ENCODE results near the gene LHPP. TPM values are rescaled to one million over a fixed set of nuclear protein-coding genes. Genes with fewer than 3 reads are reported as not detected.

Gene LHPP
- total and polyA plus RNA-seq, 4 donors = 11.5 to 22.0 (median 18.6) TPM

DNA sequence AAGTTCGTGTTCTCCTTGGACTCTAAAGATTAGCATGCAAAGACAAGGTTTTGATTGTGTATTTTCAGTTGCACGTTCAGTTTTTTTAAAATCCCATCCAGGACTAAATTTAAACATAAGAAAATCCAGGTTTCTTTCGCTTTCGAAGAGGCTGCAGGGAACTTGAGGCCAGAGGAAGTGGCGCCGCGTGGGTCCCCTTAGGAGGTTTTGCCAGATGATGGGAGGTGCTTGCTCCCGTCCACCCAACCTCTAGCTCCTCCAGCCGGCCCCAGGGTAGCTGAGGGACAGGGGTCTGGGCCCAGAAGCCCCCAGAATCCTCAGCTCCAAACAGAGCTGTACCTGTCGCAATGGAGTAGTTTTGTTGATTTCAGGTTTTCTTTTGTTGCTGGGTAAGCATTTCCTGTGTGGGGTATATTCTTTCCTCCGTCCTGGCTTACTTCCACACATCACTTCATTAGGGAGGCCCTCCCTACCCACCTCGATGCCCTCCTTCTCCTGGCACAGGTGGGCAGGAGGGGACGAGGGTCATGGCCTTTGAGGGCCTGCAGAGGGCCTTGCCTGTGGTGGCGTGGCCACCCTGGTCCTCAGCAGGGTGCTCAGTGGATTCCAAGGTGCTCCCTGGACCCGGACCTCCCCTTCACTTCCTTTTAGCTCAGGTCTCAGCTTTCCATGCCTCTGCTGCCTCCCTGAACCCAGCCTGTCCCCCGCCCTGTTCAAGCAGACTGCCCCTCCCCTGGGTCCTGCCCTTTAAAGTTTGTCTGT is 32.6 kb downstream of the LHPP start:
- no peak for ATAC-seq (ENCODE audit: low FRiP score)
- WGBS, 2 donors = 84 to 85% methylated on average over 16 of the region's 16 CpGs
- H3K4me3 ChIP-seq (ENCODE audit: low read length in 2 of 2) = no peak overlapping the region

DNA sequence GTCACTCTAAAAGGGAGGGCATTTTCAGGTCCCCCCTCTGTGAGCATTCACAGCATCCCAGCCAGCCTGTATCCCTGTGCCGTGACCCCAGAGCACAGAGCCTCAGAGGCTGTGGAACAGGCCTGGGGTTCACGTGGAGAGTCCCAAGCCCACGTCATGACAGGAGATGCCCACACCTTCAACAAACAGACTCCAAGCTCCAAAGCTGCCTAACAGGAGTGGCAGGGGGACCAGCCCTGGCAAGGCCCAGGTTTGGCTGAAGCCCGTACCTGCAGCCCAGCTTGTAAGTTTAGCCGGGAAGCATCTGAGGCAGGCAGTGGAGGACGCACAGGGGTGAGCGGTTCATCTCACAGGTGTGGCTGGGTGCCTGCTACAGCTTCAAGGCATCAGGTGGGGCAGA is 33.5 kb downstream of the LHPP start:
- no peak for DNase-seq
- H3K27me3 ChIP-seq (ENCODE audit: control insufficient read depth in 1 of 2, insufficient read depth in 2 of 2, low read length in 1 of 2) = no peaks in the 10 kb centered on the region
- ATAC-seq (ENCODE audit: low FRiP score) = no peak
- intact Hi-C loops (cut with DNase I) = no loop called here
- no peak overlapping the region for H3K27ac ChIP-seq (ENCODE audit: low read depth in 1 of 2, low read length in 2 of 2)
- no peak overlapping the region for H3K4me3 ChIP-seq (ENCODE audit: low read length in 2 of 2)
- 95 to 96% methylated on average over 7 of the region's 7 CpGs for WGBS, 2 donors
- H3K4me1 ChIP-seq (ENCODE audit: control insufficient read depth in 1 of 2, insufficient read depth in 2 of 2, low read length in 2 of 2) = no peaks in the 10 kb centered on the region
- H3K9me3 ChIP-seq (ENCODE audit: control insufficient read depth, low read length) = no peaks in the 10 kb centered on the region
- no peaks in the 10 kb centered on the region for H3K36me3 ChIP-seq (ENCODE audit: control insufficient read depth in 1 of 2, insufficient read depth in 2 of 2, low read length in 1 of 2)

More for the DNA sequence above, 32.6 kb downstream of the LHPP start:
- Histone ChIP-seq H3K27ac (ENCODE audit: low read depth in 1 of 2, low read length in 2 of 2) (no peak overlapping the region), H3K36me3 (ENCODE audit: control insufficient read depth in 1 of 2, insufficient read depth in 2 of 2, low read length in 1 of 2) (no peaks in the 10 kb centered on the region), H3K27me3 (ENCODE audit: control insufficient read depth in 1 of 2, insufficient read depth in 2 of 2, low read length in 1 of 2) (no peaks in the 10 kb centered on the region), H3K9me3 (ENCODE audit: control insufficient read depth, low read length) (no peaks in the 10 kb centered on the region), H3K4me1 (ENCODE audit: control insufficient read depth in 1 of 2, insufficient read depth in 2 of 2, low read length in 2 of 2) (no peaks in the 10 kb centered on the region)
- peak in 1 of 2 donors; percentile 64 for DNase-seq
- intact Hi-C loops (cut with DNase I) = no loop called here

GRCh38 chr10:124495725-124496124 is 34.1 kb downstream of the LHPP start:
- Histone ChIP-seq H3K4me3 (ENCODE audit: low read length in 2 of 2) (no peak overlapping the region), H3K9me3 (ENCODE audit: control insufficient read depth, low read length) (no peaks in the 10 kb centered on the region), H3K36me3 (ENCODE audit: control insufficient read depth in 1 of 2, insufficient read depth in 2 of 2, low read length in 1 of 2) (no peaks in the 10 kb centered on the region), H3K4me1 (ENCODE audit: control insufficient read depth in 1 of 2, insufficient read depth in 2 of 2, low read length in 2 of 2) (no peaks in the 10 kb centered on the region), H3K27me3 (ENCODE audit: control insufficient read depth in 1 of 2, insufficient read depth in 2 of 2, low read length in 1 of 2) (no peaks in the 10 kb centered on the region), H3K27ac (ENCODE audit: low read depth in 1 of 2, low read length in 2 of 2) (no peak overlapping the region)
- intact Hi-C loops (cut with DNase I) = no loop called here
- DNase-seq (no peak), ATAC-seq (ENCODE audit: low FRiP score) (no peak)
- WGBS, 2 donors = 97% methylated on average over 11 of the region's 11 CpGs

DNA sequence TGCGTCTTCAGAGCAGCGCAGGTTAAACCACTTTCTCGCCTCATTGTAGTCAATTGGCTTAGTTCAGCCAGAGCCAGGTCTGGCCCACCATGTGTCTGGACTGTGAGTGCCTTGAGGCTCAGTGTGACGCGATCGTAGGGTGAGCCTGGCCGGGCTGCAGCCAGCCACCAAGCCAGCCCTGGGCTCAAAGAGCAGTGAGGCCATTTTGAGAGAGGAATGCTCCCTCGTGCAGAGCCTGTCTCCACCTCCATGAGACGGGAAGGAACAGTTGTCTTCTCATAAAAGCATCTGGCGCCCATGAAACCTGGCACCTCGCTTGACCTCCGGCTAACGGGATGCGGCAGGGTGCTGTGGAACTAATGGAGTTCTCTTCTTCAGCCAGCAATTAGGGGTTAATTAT is 34.5 kb downstream of the LHPP start:
- DNase-seq (no peak), ATAC-seq (ENCODE audit: low FRiP score) (no peak)
- H3K36me3 ChIP-seq (ENCODE audit: control insufficient read depth in 1 of 2, insufficient read depth in 2 of 2, low read length in 1 of 2) = no peaks in the 10 kb centered on the region
- H3K27me3 ChIP-seq (ENCODE audit: control insufficient read depth in 1 of 2, insufficient read depth in 2 of 2, low read length in 1 of 2) = no peaks in the 10 kb centered on the region
- intact Hi-C loops (cut with DNase I) = no loop called here
- no peaks in the 10 kb centered on the region for H3K4me1 ChIP-seq (ENCODE audit: control insufficient read depth in 1 of 2, insufficient read depth in 2 of 2, low read length in 2 of 2)
- no peaks in the 10 kb centered on the region for H3K9me3 ChIP-seq (ENCODE audit: control insufficient read depth, low read length)
- 91 to 94% methylated on average over 14 of the region's 14 CpGs for WGBS, 2 donors
- H3K4me3 ChIP-seq (ENCODE audit: low read length in 2 of 2) = no peak overlapping the region
- no peak overlapping the region for H3K27ac ChIP-seq (ENCODE audit: low read depth in 1 of 2, low read length in 2 of 2)

DNA sequence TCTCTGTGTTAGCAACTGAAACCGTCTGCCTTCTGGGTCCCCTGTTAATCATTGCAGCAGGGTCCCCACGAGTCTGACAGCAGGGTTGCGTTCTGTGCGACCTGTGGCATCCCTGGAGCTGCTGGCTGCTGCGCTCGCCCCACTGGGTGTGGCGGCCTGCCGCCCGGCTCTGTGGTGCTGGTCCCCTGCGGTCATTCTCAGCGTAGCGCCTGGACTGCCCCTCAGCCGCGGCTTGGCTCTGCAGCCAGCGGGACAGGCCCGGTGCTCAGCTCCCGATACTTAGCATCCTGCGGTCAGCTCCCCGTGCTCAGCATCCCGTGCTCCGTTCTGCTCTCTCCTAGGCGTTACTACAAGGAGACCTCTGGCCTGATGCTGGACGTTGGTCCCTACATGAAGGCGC is 35.0 kb downstream of the LHPP start:
- H3K4me1 ChIP-seq (ENCODE audit: control insufficient read depth in 1 of 2, insufficient read depth in 2 of 2, low read length in 2 of 2) = no peaks in the 10 kb centered on the region
- no peak overlapping the region for H3K4me3 ChIP-seq (ENCODE audit: low read length in 2 of 2)
- no peak overlapping the region for H3K27ac ChIP-seq (ENCODE audit: low read depth in 1 of 2, low read length in 2 of 2)
- ATAC-seq (ENCODE audit: low FRiP score) = no peak
- H3K36me3 ChIP-seq (ENCODE audit: control insufficient read depth in 1 of 2, insufficient read depth in 2 of 2, low read length in 1 of 2) = no peaks in the 10 kb centered on the region
- 94 to 95% methylated on average over 24 of the region's 24 CpGs for WGBS, 2 donors
- H3K9me3 ChIP-seq (ENCODE audit: control insufficient read depth, low read length) = no peaks in the 10 kb centered on the region
- H3K27me3 ChIP-seq (ENCODE audit: control insufficient read depth in 1 of 2, insufficient read depth in 2 of 2, low read length in 1 of 2) = no peaks in the 10 kb centered on the region
- intact Hi-C loops (cut with DNase I) = no loop called here
- no peak for DNase-seq

DNA sequence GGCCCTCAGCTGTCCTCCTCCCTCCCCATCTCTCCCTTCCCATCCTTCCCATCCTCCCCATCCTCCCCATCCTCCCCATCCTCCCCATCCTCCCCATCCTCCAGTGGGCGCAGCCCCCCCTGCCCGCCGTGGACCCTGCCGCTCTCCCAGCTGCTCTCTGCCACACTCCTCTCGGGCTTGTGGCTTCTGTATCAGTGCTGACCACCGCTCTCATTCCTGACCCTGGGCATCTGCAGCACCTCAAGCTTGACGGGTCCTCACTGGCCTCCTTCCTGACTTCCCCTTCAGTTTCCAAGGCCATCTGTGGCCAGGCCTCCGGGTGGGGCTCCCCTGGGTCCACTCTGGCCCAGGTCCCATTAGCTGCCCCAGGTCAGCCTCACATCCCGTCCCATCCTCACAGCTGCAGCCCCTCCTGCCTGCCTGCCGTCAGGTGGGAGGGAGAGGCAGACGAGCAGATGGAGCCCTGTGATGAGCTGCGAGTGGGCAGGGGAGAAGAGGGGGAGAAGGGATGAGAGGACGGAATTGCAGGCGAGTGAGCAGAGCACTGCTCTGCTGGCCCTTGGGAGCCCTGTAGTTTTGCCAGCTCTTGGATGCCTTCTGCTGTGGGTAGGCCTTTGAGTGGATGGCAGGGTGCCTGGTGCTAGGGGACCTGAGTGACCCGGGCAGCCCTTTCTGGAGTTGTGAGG is 35.7 kb downstream of the LHPP start:
- Histone ChIP-seq H3K27ac (ENCODE audit: low read depth in 1 of 2, low read length in 2 of 2) (no peak overlapping the region), H3K4me1 (ENCODE audit: control insufficient read depth in 1 of 2, insufficient read depth in 2 of 2, low read length in 2 of 2) (no peaks in the 10 kb centered on the region), H3K4me3 (ENCODE audit: low read length in 2 of 2) (no peak overlapping the region), H3K9me3 (ENCODE audit: control insufficient read depth, low read length) (no peaks in the 10 kb centered on the region), H3K27me3 (ENCODE audit: control insufficient read depth in 1 of 2, insufficient read depth in 2 of 2, low read length in 1 of 2) (no peaks in the 10 kb centered on the region), H3K36me3 (ENCODE audit: control insufficient read depth in 1 of 2, insufficient read depth in 2 of 2, low read length in 1 of 2) (no peaks in the 10 kb centered on the region)
- intact Hi-C loops (cut with DNase I) = no loop called here
- DNase-seq (no peak), ATAC-seq (ENCODE audit: low FRiP score) (peak; percentile 31)
- 72% methylated on average over 14 to 15 of the region's 15 CpGs for WGBS, 2 donors

DNA sequence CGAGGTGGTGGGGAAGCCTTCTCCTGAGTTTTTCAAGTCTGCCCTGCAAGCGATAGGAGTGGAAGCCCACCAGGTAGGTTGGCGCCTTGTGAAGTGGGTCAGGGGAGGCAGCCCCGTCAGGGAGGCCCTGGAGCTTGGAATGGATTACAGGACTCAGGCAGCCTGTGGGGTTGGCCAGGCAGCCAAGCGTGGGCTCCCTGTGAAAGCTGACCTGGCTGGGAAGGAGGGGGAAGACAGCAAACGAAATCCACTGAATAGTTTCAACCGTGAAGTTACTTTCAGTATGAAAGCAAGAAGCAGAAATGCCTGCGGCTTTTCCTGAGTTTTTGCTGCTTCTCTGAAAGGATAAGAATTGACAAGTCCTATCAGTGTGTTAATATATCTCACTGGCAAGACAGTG is 36.4 kb downstream of the LHPP start:
- Histone ChIP-seq H3K27ac (ENCODE audit: low read depth in 1 of 2, low read length in 2 of 2) (no peak overlapping the region), H3K9me3 (ENCODE audit: control insufficient read depth, low read length) (no peaks in the 10 kb centered on the region), H3K36me3 (ENCODE audit: control insufficient read depth in 1 of 2, insufficient read depth in 2 of 2, low read length in 1 of 2) (no peaks in the 10 kb centered on the region), H3K4me1 (ENCODE audit: control insufficient read depth in 1 of 2, insufficient read depth in 2 of 2, low read length in 2 of 2) (no peaks in the 10 kb centered on the region), H3K27me3 (ENCODE audit: control insufficient read depth in 1 of 2, insufficient read depth in 2 of 2, low read length in 1 of 2) (no peaks in the 10 kb centered on the region), H3K4me3 (ENCODE audit: low read length in 2 of 2) (no peak overlapping the region)
- 93 to 95% methylated on average over 8 of the region's 8 CpGs for WGBS, 2 donors
- ATAC-seq (ENCODE audit: low FRiP score) = no peak
- no peak for DNase-seq
- intact Hi-C loops (cut with DNase I) = no loop called here

DNA sequence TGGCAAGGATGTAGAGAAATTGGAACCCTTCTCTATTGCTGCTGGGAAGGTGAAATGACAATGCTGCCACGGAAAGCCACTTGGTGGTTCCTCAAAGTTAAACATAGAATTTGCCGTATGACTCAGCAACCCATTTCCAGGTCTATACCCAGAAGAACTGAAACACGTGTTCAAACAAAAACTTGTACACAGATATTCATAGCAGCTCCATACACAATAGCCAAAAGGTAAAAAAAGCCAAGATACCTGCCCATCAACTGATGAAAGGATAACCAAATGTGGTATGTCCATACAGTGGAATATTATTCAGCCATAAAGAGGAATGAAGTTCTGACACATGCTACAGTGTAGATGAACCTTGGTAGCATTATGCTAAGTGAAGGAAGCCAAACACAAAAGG is 39.1 kb downstream of the LHPP start:
- DNase-seq (no peak), ATAC-seq (ENCODE audit: low FRiP score) (no peak)
- no peaks in the 10 kb centered on the region for H3K9me3 ChIP-seq (ENCODE audit: control insufficient read depth, low read length)
- H3K27ac ChIP-seq (ENCODE audit: low read depth in 1 of 2, low read length in 2 of 2) = no peak overlapping the region
- WGBS, 2 donors = 95 to 98% methylated on average over 3 of the region's 3 CpGs
- H3K4me3 ChIP-seq (ENCODE audit: low read length in 2 of 2) = no peak overlapping the region
- no peaks in the 10 kb centered on the region for H3K36me3 ChIP-seq (ENCODE audit: control insufficient read depth in 1 of 2, insufficient read depth in 2 of 2, low read length in 1 of 2)
- intact Hi-C loops (cut with DNase I) = no loop called here
- H3K4me1 ChIP-seq (ENCODE audit: control insufficient read depth in 1 of 2, insufficient read depth in 2 of 2, low read length in 2 of 2) = no peaks in the 10 kb centered on the region
- H3K27me3 ChIP-seq (ENCODE audit: control insufficient read depth in 1 of 2, insufficient read depth in 2 of 2, low read length in 1 of 2) = no peaks in the 10 kb centered on the region

GRCh38 chr10:124504711-124505110 is 43.1 kb downstream of the LHPP start:
- H3K36me3 ChIP-seq (ENCODE audit: control insufficient read depth in 1 of 2, insufficient read depth in 2 of 2, low read length in 1 of 2) = no peaks in the 10 kb centered on the region
- no peaks in the 10 kb centered on the region for H3K9me3 ChIP-seq (ENCODE audit: control insufficient read depth, low read length)
- DNase-seq = no peak
- 92 to 93% methylated on average over 11 of the region's 11 CpGs for WGBS, 2 donors
- intact Hi-C loops (cut with DNase I) = no loop called here
- H3K4me1 ChIP-seq (ENCODE audit: control insufficient read depth in 1 of 2, insufficient read depth in 2 of 2, low read length in 2 of 2) = no peaks in the 10 kb centered on the region
- no peaks in the 10 kb centered on the region for H3K27me3 ChIP-seq (ENCODE audit: control insufficient read depth in 1 of 2, insufficient read depth in 2 of 2, low read length in 1 of 2)
- H3K27ac ChIP-seq (ENCODE audit: low read depth in 1 of 2, low read length in 2 of 2) = no peak overlapping the region
- no peak for ATAC-seq (ENCODE audit: low FRiP score)
- H3K4me3 ChIP-seq (ENCODE audit: low read length in 2 of 2) = no peak overlapping the region

Data from aorta (tissue), 5 donors.